HUES6 (cell line): ENCODE data around the gene L2HGDH.

Experiments
- H3K27ac ChIP-seq: 2 replicates; pipeline ENCODE4 v1.7.0; 2013; ENCODE audit warnings: low read depth, mild to moderate bottlenecking, low read length, inconsistent platforms
- H3K27me3 ChIP-seq: 2 replicates; pipeline ENCODE4 v1.6.1; 2013; ENCODE audit warnings: low read length; ENCODE audit not compliant: control insufficient read depth, insufficient read depth
- H3K36me3 ChIP-seq: 2 replicates; pipeline ENCODE4 v1.6.1; 2013; ENCODE audit warnings: low read length; ENCODE audit not compliant: control insufficient read depth, insufficient read depth
- H3K4me1 ChIP-seq: 2 replicates; pipeline ENCODE4 v1.6.1; 2013; ENCODE audit warnings: low read length; ENCODE audit not compliant: control insufficient read depth, insufficient read depth
- H3K4me3 ChIP-seq: 2 replicates; pipeline ENCODE4 v1.5.1; 2013; ENCODE audit warnings: low read depth, low read length
- H3K9ac ChIP-seq: one replicate; pipeline ENCODE4 v1.6.1; 2013; ENCODE audit warnings: mild to moderate bottlenecking, low read length
- H3K9me3 ChIP-seq: 2 replicates; pipeline ENCODE4 v1.6.1; 2013; ENCODE audit warnings: low read depth, low read length; ENCODE audit not compliant: control insufficient read depth, insufficient read depth

The L2HGDH gene

GRCh38 chr14:50339178-50339804 lies 27.3 kb upstream of the L2HGDH start:
- H3K27me3 ChIP-seq = no peaks in the 10 kb centered on the region
- no peaks in the 10 kb centered on the region for H3K9me3 ChIP-seq
- H3K9ac ChIP-seq = no peak overlapping the region
- H3K27ac ChIP-seq = no peak overlapping the region
- H3K4me1 ChIP-seq = peaks cover 23% of the 10 kb centered on the region
- no peaks in the 10 kb centered on the region for H3K36me3 ChIP-seq
- H3K4me3 ChIP-seq = no peak overlapping the region

DNA sequence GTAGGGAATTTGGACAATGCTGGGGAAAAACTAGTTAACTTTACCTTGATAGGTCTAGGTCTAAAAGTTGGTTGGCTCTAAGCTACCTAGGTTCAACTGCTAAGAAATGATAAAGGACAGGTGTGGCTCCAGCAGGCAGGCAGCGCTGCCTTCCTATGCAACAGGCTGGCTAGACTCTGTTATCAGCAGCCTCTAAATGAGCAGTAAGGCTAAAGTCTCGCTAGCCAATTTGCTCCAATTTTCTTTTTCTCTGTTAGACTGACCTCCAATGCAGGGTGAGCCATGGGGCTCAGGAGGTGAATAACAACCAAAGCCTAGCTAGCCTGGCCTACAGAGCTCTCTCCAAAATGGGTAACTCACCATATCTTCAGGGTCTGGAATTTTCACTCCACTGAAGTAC lies 26.6 kb upstream of the L2HGDH start:
- Histone ChIP-seq H3K9me3 (no peaks in the 10 kb centered on the region), H3K36me3 (no peaks in the 10 kb centered on the region), H3K27me3 (no peaks in the 10 kb centered on the region), H3K4me1 (peaks cover 23% of the 10 kb centered on the region), H3K9ac (no peak overlapping the region), H3K27ac (no peak overlapping the region), H3K4me3 (no peak overlapping the region)

- H3K27me3 ChIP-seq = no peaks in the 10 kb centered on the region
- H3K9ac ChIP-seq = peak overlapping the region; percentile 47
- peak overlapping the region; percentile 3; the same call in 1 of the 2 replicates for H3K27ac ChIP-seq
- H3K4me1 ChIP-seq = peaks cover 19% of the 10 kb centered on the region
- H3K36me3 ChIP-seq = peaks cover 7% of the 10 kb centered on the region; the same call in 1 of the 2 replicates
- no peak overlapping the region for H3K4me3 ChIP-seq
- no peaks in the 10 kb centered on the region for H3K9me3 ChIP-seq
Measured at GRCh38 chr14:50335989-50336824, 24.2 kb upstream of the L2HGDH start.

DNA sequence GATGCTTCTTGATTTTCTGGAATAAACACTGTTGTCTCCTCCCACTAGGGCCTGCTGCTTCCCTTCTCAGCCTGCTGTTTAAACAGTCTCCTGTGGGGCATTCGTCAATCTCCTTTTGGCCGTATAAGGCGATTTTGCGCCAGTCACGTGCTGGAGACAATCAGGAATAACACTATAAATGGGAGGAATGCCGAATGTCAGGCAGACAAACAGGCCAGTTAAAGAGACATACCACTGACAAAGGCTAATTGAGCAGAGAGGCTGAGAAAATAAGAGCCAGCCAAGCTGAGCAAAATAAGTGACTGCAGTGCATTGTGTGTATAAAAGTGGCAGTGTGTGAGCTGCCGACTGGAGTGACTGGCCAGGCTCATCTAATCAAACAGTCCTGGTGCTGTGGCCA lies 23.4 kb upstream of the L2HGDH start:
- peaks cover 7% of the 10 kb centered on the region for H3K36me3 ChIP-seq
- no peak overlapping the region for H3K4me3 ChIP-seq
- peaks cover 17% of the 10 kb centered on the region for H3K4me1 ChIP-seq
- peak overlapping the region; percentile 3; the same call in 1 of the 2 replicates for H3K27ac ChIP-seq
- no peaks in the 10 kb centered on the region for H3K9me3 ChIP-seq
- no peaks in the 10 kb centered on the region for H3K27me3 ChIP-seq
- H3K9ac ChIP-seq = peak overlapping the region; percentile 47

DNA sequence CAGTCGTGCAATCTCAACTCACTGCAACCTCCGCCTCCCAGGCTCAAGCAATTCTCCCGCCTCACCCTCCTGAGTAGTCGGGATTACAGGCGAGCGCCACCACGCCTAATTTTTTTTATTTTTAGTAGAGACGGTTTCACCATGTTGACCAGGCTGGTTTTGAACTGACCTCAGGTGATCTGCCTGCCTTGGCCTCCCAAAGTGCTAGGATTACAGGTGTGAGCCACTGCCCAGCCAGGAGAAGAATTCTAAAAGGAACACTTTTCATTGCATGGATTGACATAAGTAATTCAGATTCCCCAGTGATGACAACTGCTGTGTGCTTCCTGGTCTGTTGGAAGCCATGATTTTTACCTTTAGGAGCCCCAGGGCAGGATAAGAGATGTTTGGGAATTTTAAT lies 22.2 kb upstream of the L2HGDH start:
- Histone ChIP-seq H3K4me1 (peaks cover 16% of the 10 kb centered on the region), H3K9ac (no peak overlapping the region), H3K9me3 (no peaks in the 10 kb centered on the region), H3K36me3 (peaks cover 13% of the 10 kb centered on the region), H3K4me3 (no peak overlapping the region), H3K27me3 (no peaks in the 10 kb centered on the region), H3K27ac (0 out of 2 replicates have a peak overlapping the region, but pooled peaks have one; percentile 16)

- Histone ChIP-seq H3K4me1 (peaks cover 16% of the 10 kb centered on the region), H3K27ac (no peak overlapping the region), H3K36me3 (peaks cover 13% of the 10 kb centered on the region), H3K9me3 (no peaks in the 10 kb centered on the region), H3K9ac (no peak overlapping the region), H3K27me3 (no peaks in the 10 kb centered on the region), H3K4me3 (no peak overlapping the region)
Measured at GRCh38 chr14:50333014-50333509, 21.0 kb upstream of the L2HGDH start.

DNA sequence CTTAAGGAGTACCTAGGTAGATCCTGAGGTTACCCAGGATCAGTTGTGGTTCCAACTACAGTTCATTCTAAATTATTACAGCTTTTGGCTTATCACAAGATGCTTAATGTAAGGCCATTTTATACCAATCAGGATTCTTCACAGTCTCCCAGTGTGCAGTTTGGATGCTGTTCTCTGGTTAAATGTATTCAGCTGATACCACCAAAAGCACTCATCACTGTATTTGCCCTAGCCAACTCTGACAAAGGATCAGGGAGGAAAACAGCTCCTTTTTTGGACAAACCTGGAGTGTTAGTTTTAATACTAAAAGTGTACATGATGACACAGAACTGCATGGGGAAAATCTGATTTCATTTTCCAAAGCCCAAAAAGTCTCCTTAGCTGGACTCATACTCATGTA lies 19.6 kb upstream of the L2HGDH start:
- Histone ChIP-seq H3K36me3 (peaks cover 15% of the 10 kb centered on the region), H3K9ac (no peak overlapping the region), H3K4me1 (peaks cover 16% of the 10 kb centered on the region), H3K4me3 (no peak overlapping the region), H3K27ac (no peak overlapping the region), H3K9me3 (no peaks in the 10 kb centered on the region), H3K27me3 (no peaks in the 10 kb centered on the region)

DNA sequence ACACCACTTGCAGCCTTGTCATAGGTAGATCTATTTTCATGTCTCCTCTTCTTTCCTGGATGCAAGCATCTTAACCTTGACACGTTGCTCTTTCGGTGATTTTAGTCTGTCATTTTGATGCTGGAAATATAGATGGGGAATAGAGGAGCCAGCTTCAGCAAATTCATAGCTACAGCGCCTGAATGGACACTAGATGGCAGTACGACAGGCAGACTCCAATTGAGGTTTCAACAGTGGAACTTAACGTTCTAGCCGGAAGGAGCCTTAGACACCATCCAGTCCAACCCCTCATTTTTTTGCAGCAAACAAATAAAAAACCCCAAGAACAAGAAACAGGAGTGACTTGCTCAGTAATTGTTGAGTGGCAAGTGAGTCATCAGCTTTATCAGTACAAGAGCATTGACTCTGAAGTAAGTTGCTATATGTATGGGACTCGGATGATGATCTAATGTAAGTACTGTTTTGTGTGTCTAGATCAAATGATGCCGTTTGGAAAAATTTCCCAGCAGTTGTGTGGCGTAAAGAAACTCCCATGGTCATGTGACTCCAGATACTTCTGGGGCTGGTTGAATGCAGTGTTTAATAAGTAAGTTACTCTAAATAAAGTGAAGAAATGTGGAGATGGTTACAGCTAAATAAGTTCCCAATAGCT lies 9.1 kb upstream of the L2HGDH start:
- H3K27me3 ChIP-seq = no peaks in the 10 kb centered on the region
- peaks cover 3% of the 10 kb centered on the region; the same call in 1 of the 2 replicates for H3K4me1 ChIP-seq
- H3K9me3 ChIP-seq = no peaks in the 10 kb centered on the region
- H3K36me3 ChIP-seq = peaks cover 21% of the 10 kb centered on the region
- no peak overlapping the region for H3K27ac ChIP-seq
- H3K9ac ChIP-seq = no peak overlapping the region
- no peak overlapping the region for H3K4me3 ChIP-seq

GRCh38 chr14:50320283-50320682 lies 8.3 kb upstream of the L2HGDH start:
- Histone ChIP-seq H3K27me3 (no peaks in the 10 kb centered on the region), H3K9me3 (0 out of 2 replicates have a peak, but pooled peaks cover 2% of the 10 kb centered on the region), H3K36me3 (peaks cover 16% of the 10 kb centered on the region), H3K4me3 (no peak overlapping the region), H3K4me1 (peaks cover 3% of the 10 kb centered on the region; the same call in 1 of the 2 replicates), H3K27ac (no peak overlapping the region), H3K9ac (no peak overlapping the region)

GRCh38 chr14:50319721-50320120 lies 7.7 kb upstream of the L2HGDH start:
- Histone ChIP-seq H3K27ac (no peak overlapping the region), H3K4me1 (peaks cover 3% of the 10 kb centered on the region; the same call in 1 of the 2 replicates), H3K27me3 (no peaks in the 10 kb centered on the region), H3K4me3 (no peak overlapping the region), H3K9ac (no peak overlapping the region), H3K36me3 (peaks cover 16% of the 10 kb centered on the region), H3K9me3 (0 out of 2 replicates have a peak, but pooled peaks cover 2% of the 10 kb centered on the region)
